ENCODE data around the gene CDH4.

CDH4 gene

DNA sequence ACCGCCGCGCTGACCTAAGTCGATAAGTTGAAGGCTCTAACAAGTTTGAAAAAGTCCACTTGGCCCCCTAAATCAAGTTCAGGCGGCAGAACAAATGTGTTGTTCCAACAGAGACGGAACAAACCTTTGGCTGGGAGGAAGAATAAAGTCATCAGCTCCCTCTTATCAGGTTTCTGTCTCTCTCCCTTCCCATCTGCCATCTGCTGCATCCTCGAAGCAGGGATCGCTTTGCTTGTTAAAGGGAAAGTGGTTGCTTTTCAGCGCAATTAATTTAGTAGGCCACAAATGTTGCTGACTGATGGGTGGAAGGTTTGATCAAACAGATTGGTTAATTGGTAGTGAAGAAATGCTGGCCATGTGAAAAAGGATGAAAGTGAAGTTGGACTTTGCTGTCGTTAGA is 64.3 kb downstream of the CDH4 start:
- no peak for DNase-seq (ENCODE audit: low spot score)

DNA sequence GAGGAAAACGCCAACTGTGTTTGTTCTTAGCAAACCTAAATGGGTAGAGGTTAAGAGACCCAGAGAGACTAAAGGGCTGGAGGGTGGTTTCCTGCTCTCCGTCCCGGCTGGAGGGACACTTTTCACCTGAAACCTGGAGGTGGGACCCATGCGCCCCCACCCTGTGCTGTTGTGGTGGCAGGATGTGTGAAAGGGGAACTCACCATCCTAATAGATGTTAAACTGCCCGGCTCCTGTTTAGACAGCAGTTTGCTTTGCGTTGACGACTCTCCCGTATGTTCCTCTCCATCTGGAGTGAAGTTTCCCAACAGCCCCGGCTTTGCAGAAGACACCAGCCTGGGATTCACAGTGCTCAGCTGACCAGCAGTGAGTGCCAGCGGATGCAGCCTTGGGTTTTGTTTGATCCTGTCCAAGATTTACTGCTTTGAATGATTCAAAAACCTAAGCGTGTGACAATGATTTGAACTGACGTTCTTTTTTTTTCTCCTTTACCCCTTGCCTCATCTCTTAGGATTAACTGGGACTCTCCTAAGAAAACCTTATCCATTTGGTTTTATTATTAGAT is 66.0 kb downstream of the CDH4 start:
- DNase-seq (ENCODE audit: low spot score) = no peak
- TF ChIP-seq, protein P1, sequence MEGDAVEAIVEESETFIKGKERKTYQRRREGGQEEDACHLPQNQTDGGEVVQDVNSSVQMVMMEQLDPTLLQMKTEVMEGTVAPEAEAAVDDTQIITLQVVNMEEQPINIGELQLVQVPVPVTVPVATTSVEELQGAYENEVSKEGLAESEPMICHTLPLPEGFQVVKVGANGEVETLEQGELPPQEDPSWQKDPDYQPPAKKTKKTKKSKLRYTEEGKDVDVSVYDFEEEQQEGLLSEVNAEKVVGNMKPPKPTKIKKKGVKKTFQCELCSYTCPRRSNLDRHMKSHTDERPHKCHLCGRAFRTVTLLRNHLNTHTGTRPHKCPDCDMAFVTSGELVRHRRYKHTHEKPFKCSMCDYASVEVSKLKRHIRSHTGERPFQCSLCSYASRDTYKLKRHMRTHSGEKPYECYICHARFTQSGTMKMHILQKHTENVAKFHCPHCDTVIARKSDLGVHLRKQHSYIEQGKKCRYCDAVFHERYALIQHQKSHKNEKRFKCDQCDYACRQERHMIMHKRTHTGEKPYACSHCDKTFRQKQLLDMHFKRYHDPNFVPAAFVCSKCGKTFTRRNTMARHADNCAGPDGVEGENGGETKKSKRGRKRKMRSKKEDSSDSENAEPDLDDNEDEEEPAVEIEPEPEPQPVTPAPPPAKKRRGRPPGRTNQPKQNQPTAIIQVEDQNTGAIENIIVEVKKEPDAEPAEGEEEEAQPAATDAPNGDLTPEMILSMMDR (IDR thresholded peaks at IDR 0.05; ENCODE audit: extremely low read depth, missing control alignments) = no peak

More for the DNA sequence above, 64.3 kb downstream of the CDH4 start:
- TF ChIP-seq, protein P1 (IDR thresholded peaks at IDR 0.05; ENCODE audit: extremely low read depth, missing control alignments) = no peak

DNA sequence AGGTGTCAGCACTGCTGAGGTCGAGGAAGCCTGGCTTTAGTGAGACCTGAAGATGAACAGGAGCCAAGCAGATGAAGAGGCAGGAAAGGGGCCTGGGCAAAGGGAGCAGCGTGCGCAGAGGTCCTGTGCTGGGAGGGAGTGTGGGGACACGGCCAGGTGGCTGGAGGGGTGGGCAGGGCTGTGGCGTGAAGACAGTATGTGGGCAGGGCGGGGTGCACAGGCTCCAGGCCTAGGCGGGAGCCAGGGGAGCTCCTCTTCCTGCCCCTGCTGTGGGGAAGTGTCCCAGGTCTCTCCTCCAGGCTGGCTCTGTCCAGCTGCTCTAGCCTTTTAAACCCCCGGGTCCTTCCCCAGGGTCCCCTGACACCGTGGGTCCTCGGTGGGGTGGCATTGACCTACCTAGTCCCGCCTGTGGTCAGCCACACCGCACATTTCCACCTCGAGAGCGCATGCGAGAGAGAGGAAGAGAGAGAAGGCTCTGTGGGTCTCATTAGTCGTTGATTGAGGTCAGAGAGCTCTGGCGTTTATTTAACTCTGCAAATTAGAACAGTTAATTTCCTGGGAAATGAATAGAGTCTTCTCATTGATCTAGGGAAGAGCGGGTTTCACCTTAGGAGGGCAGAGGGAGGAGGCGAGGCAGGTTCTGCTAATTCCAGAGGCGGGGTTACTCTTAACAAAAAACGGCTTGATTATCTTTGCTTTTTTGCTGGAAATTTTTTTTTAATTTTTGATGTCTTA is 68.8 kb downstream of the CDH4 start:
- no peak for DNase-seq (ENCODE audit: low spot score)
- TF ChIP-seq, protein P1 (IDR thresholded peaks at IDR 0.05; ENCODE audit: extremely low read depth, missing control alignments) = no peak

DNA sequence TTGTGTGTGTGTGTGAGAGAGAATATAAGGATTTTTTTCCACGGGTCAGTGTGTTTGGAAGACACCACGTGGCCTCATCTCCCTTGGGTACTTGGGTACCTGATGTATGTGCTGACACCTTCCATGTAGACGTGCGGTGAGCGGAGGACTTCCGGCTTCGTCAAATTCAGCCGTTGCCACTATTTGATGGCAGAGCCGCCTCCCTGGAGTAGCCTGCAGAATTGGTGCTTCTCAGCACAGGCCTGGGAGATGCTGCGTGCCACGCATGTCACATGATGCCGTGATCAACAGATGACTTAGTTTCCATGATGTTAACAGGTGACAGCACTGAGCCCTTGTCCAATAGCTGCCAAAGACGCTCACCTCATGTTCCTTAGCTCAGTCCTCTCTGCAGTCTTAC is 69.4 kb downstream of the CDH4 start:
- DNase-seq (ENCODE audit: low spot score) = no peak
- TF ChIP-seq, protein P1 (IDR thresholded peaks at IDR 0.05; ENCODE audit: extremely low read depth, missing control alignments) = no peak

DNA sequence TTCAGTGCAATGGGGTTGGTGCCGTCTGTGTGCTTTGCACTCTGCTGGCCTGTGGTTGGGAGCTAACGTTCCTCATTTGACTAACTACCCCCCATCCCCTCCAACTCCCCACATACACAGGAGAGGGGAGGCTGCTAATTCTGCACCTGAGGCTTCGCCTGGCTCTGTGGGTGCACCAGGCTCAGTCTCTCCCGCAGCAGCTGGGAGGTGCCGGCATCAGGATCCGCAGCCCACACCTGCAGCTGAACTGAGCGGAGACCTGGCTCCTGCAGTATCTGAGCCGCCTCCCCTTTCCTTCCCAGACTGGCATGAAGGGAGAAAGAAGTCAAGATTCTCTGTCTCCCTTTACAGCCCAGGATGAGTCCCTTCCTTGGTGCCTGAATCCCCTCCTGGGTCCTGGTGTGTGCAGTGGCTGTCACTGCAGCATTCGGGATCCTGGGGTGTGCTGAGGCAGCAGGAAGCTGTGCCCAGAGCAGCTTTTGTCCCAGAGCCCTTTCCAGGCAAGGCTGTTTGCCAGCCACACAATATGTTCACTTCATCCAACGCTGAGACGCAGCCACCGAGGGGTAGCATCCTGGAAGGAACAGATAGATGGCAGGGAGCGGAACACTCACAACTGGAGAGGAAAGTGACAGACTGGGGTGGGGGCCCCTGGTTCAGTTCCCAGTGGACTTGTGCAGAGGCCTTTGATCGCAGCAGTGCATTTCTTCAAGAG is 70.2 kb downstream of the CDH4 start:
- TF ChIP-seq, protein P1 (IDR thresholded peaks at IDR 0.05; ENCODE audit: extremely low read depth, missing control alignments) = no peak
- DNase-seq (ENCODE audit: low spot score) = no peak

DNA sequence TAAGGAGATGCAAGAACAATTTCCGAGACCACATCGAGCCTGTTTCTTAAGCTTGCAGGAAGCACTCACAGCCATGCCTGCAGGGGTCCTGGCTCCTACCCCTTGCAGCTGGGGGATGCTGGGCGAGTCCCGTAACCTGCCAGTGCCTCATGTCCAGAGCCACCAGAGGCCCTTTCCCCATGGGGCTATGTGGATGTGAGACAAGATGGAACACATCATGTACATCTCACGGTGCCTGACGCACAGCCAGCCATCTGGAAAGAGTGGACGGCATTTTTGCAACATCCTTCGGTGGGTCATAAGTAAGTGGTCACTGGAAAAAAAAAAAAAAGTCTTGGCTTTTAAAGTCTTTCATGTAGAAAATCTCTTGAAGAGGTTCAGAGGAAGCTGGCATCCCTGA is 72.8 kb downstream of the CDH4 start:
- TF ChIP-seq, protein P1 (IDR thresholded peaks at IDR 0.05; ENCODE audit: extremely low read depth, missing control alignments) = no peak
- DNase-seq (ENCODE audit: low spot score) = no peak

DNA sequence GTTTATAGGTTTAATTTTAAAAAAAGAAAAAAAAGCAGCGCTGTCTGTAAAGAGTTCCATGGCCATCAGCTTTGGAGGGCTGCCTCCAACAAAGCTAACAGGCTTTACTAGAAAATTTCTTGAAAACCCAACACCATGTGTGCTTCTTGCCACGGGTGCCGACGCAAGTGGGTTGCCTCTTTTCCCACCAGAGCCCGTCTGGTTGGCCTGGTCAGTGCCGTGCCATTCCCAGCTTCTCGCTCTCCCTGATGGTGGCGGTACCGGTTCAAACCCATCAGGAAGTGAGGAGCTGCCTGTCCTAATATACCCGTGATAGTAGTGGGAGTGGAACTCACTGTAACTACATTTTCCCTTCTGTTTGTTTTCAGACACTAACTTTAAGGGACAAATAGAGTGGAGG is 73.7 kb downstream of the CDH4 start:
- TF ChIP-seq, protein P1 (IDR thresholded peaks at IDR 0.05; ENCODE audit: extremely low read depth, missing control alignments) = no peak
- DNase-seq (ENCODE audit: low spot score) = no peak

Data from GM20000 (cell line).